Activated CD4-positive, alpha-beta T cell treated with anti-CD3 and anti-CD28 coated beads, Interleukin-2, amount 50 U/mL, for 24 hours (primary cell): Measurements from ENCODE around the gene PLCL2.
"Not testable (repeated sequence)": the region's sequence is repeated elsewhere in the genome, so short reads cannot be mapped to it uniquely, and the experiment has no call there.

Experiments
- DNase-seq, 2 donors: peaks; one replicate each; pipeline ENCODE4 v3.0.0-alpha.2; 2020; ENCODE audit warnings: low read depth in 1 of 2, low spot score in 1 of 2

Gene PLCL2

DNA sequence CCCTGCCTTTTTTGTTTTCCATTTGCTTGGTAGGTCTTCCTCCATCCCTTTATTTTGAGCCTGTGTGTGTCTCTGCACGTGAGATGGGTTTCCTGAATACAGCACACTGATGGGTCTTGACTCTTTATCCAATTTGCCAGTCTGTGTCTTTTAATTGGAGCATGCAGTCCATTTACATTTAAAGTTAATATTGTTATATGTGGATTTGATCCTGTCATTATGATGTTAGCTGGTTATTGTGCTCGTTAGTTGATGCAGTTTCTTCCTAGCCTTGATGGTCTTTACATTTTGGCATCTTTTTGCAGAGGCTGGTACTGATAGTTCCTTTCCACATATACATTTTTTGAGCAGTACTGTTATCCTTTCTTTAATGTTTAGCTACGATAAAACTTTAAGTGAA is 73.1 kb downstream of the PLCL2 start:
- not testable (repeated sequence) for DNase-seq

- no peak for DNase-seq
Measured at GRCh38 chr3:16960125-16960524, 75.4 kb downstream of the PLCL2 start.

GRCh38 chr3:16961621-16962205 is 77.0 kb downstream of the PLCL2 start:
- DNase-seq, result no peak

DNA sequence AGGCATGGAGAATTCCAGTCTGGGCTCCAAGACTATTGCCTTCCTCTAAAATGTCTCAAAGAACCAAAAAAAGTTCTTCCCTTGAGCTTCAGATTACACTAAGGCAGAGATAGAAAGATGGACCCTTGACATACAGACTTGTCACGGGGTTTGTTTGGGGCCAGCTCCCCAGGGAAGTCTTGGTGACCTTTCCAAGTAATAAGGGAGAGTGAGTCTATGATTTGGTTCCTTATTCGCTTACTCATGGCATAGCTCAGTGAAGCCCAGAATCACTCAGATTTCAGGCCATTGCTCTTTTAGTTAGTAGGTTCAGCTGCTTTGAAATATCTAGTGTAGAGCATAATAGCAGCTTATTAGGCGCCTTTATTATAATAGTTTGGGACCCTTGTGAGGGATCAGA is 90.3 kb downstream of the PLCL2 start:
- DNase-seq, result no peak

GRCh38 chr3:16978234-16978920 is 93.6 kb downstream of the PLCL2 start:
- no peak for DNase-seq

GRCh38 chr3:16978921-16979271 is 94.1 kb downstream of the PLCL2 start:
- no peak for DNase-seq

- DNase-seq, result not testable (repeated sequence)
Measured at GRCh38 chr3:16979769-16980515, 95.2 kb downstream of the PLCL2 start.

DNA sequence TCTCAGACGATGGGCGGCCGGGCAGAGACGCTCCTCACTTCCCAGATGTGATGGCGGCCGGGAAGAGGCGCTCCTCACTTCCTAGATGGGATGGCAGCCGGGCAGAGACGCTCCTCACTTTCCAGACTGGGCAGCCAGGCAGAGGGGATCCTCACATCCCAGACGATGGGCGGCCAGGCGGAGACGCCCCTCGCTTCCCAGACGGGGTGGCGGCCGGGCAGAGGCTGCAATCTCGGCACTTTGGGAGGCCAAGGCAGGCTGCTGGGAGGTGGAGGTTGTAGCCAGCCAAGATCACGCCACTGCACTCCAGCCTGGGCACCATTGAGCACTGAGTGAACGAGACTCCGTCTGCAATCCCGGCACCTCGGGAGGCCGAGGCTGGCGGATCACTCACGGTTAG is 95.8 kb downstream of the PLCL2 start:
- not testable (repeated sequence) for DNase-seq

DNA sequence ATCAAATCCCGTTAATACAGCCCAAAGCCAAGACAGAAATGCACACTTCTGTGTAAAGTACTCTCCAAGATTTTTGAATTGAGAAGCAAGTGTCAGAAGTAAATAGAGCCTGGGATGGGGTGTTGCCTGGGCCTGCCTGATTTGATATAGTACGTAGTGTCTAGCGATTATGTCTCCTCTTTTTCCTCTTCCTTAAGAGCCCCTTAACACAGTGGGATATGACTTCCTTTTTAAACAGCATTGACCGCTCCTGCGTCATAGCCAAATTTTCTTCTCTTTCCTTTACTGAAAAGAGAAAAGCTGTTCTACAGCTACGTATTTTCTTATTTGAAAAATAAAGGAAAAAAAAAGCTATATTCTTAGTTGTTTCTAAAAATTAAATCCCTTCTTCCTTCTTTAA is 97.7 kb downstream of the PLCL2 start:
- no peak for DNase-seq

DNA sequence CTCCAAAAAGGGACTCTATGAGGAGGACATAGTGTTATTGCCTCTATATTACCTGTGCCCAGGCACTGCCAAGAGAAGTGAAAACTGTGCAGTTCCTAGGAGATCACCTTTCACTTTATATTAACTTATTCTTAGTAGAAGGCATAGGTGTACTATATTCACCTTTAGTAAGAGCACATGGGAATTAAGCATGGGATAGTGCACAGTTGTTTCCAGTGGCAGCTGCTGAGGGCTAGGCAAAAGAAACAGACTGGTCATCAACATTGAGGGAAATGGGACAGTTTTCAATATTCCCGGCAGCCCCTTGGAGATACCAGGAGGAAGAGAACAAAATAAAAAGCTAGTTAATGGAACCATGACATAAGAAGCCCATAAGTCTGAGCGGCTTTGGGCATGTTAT is 100.9 kb downstream of the PLCL2 start:
- DNase-seq, result no peak

GRCh38 chr3:16987141-16987540 is 102.4 kb downstream of the PLCL2 start:
- no peak for DNase-seq

DNA sequence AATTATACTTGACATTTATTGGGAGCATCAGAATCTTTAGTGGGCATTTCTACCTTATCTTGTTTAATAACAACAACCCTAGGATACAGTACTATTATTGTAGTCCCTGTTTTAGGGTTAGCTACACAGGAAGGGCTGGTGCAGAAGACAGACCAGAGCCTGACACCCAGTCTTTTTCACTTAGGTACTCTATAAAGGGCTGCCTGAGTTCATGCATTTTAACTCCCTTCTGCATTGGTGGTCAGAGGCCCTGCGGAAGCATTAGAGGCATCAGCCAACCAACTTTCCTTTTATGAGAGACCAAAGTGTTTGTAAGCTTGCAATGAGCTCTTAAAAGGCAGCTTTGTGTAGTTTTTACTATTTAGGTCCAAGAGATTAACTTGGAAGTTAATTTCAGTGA is 105.4 kb downstream of the PLCL2 start:
- DNase-seq, result no peak

DNA sequence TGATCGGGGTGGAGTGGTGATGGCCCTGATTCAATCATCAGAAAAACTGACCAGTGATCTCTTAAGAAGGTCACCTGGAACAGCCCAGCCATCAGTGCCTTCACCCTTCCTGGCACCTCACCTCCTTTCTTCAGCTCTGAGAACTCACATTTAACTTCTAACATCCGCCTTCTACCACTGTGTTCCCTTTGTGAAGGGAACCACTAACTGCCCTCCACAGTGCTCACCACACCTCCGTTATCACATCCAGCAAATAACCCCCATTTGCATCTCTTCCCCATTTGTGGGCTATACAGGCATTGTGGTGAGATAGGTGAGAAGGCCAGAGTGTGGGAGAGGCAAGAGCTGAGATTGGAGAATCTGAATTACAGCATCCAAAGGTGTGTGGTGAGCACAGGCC is 107.4 kb downstream of the PLCL2 start:
- DNase-seq, result no peak

- no peak for DNase-seq
Measured at GRCh38 chr3:16993227-16993626, 108.5 kb downstream of the PLCL2 start.

GRCh38 chr3:16994854-16995525 is 110.2 kb downstream of the PLCL2 start:
- DNase-seq, result no peak

DNA sequence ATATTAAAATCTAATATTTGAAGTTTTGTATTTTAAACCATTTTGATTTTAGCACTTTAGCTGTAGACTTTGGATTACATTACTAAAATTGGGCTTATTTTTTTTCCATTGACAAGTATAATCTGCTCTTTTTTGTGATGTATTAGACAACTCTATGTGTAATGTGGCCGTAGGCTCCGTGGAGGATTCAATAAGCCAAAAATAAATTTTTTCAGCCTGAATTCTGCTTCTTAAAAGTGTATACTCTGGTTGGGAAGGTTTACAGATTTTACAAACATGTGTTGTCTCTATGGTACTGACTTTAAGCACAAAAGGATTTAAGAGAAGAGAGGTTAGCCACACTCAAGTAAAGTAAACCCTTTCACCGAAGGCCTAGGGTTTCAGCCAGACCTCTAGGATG is 110.8 kb downstream of the PLCL2 start:
- no peak for DNase-seq

GRCh38 chr3:16998236-16998923 is 113.6 kb downstream of the PLCL2 start:
- no peak for DNase-seq

GRCh38 chr3:16999161-16999560 is 114.4 kb downstream of the PLCL2 start:
- no peak for DNase-seq

- DNase-seq, result no peak
Measured at GRCh38 chr3:16999871-17000270, 115.1 kb downstream of the PLCL2 start.

- DNase-seq, result no peak
Measured at GRCh38 chr3:17003457-17003856, 118.7 kb downstream of the PLCL2 start.

DNA sequence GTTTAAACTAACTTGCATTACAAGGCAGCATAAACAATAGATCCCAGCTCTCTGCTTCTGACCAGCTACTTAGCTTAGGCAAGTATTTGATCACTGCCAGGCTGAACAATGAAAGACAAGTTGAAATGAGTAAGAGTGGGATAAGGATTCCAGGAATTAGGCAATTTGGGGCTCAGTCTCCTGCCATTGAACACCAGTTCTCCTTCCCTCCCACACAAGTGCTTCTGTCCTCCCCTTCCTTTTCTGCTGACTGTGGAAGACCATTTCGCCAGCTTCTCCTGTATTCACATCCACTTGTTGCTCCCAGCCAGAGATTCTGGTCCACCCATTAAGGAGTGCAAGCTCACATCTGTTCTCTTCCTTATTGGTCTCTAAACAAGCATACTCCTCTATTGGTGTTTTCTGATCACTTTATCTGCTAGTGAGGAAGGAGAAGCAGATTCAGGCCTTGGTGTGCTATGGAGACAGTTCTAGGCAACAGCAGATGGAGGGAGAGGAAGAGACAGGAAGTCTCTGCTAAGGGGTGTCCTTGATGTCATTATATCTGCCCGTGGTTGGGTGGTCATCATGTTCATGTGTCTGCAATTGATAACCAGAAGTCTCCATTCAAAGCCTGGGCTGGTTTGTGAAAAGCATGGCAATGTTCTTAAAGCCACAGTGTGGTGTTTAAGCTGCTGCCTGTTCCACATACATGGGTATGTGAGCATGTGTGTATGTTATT is 121.5 kb downstream of the PLCL2 start:
- no peak for DNase-seq
